ENCODE data around the gene RAB40B.
A peak's percentile ranks its signal among the peaks of the same experiment; 100 is the strongest.

Gene RAB40B

GRCh38 chr17:82645516-82645915 lies 53.0 kb downstream of the RAB40B start:
- DNase-seq: no peak

- no peak for DNase-seq
Measured at GRCh38 chr17:82644148-82644547, 54.4 kb downstream of the RAB40B start.

- no peak for DNase-seq
Measured at GRCh38 chr17:82642022-82642421, 56.5 kb downstream of the RAB40B start.

- DNase-seq: no peak
Measured at GRCh38 chr17:82640036-82640435, 58.5 kb downstream of the RAB40B start.

DNA sequence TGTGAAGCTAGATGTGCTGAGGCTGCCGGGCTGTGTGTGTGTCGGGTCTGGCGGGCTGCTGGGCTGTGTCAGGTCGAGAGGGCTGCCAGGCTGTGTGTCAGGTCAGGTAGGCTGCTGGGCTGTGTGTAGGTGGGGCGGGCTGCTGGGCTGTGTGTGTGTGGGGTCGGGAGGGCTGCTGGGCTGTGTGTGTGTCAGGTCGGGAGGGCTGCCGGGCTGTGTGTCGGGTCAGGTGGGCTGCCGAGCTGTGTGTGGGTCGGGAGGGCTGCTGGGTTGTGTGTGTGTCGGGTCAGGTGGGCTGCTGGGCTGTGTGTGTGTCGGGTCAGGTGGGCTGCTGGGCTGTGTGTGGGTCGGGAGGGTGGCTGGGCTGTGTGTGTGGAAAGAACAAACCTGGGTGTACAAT lies 58.9 kb downstream of the RAB40B start:
- DNase-seq: no peak

- no peak for DNase-seq
Measured at GRCh38 chr17:82638183-82638773, 60.2 kb downstream of the RAB40B start.

DNA sequence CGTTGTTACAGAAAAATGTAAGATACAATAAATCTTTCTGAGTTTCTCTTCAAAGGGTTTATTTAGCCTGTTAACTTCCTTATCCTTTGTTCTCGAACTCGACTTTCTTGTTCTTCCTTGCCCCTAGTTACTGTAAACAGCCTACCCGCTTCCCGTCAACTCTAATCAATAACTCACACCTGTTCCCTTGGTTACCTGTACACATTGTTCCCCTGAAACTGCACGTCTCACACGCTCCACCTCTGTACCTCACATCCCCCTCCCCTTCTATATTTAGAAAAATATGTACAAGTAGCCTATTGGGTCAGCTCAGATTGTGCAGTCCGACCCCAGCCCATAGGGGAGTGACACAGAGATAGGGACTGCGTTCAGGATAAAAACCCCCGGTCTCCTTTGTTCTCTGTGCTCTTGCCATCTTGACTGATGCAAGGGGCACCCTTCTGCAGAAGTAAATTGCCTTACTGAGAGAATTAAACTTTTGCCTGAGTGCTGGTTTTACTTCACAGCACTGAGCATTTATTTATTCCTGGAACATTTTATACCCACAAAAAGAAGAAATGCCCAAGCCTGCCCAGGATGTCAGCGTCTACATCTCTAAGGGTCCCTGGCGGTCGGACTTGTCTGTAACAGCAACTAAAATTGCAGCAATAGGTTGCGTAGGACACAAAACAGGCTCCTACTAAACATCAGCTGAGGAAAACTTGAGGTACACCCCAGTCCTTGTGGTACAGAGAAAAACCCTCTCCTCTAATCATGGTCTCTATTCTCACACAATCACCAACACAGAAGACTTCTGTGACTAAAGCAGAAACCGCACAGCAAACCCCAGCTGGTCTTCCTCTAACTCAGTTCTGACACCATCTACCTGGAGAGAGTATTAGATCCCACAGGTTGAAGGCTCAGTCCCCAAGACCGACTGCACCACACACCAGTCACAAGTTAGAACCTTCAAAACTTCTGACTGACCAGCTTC lies 61.6 kb downstream of the RAB40B start:
- DNase-seq: peak; percentile 95

DNA sequence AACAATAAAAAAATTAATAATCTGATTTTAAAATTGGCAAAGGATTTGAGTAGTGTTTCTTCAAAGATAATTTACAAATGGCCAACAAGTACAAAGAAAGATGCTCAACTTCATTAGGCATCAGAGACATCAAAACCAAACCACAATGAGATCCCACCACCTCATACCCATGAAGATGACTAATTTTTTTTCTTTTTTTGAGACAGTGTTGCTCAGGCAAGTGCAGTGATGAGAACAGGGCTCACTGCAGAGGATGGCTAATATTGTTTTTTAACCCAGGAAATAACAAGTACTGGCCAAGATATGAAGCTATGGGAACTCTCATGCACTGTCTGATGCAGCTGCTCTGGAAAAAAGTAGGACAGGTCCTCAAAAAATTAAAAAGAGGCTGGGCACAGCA lies 65.2 kb downstream of the RAB40B start:
- DNase-seq: no peak

DNA sequence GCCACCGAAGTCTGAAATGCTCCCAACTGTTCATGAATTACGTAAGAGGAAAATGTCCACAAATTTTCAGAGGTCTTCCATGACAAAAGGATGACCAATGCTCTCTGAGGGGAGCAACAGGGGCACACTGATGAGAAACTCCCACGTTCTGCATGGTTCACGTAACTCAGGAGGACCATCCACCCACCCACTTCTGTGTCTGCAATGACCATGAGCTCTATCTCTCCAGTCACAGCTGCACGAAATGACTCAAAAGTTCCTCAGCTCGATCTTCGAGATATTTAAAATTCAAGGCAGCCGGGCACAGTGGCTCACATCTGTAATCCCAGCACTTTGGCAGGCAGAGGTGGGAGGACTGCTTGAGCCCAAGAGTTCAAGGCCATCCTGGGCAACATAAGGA lies 66.0 kb downstream of the RAB40B start:
- DNase-seq: no peak

DNA sequence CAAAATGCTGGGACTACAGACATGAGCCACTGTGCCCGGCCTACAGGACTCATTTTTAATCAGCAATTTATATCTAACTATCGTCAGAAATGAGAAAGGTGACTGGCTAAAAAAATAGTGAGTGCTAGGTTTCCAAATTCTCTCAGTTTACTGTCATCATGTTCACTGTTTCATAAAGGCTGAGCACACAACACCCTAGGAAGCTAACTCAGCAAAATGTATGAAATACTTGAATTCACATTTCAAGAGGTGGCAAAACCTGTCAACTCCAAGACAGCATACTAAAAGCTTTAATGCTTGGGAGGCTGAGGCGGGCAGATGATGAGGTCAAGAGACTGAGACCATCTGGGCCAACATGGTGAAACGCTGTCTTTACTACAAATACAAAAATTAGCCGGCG lies 67.0 kb downstream of the RAB40B start:
- no peak for DNase-seq

DNA sequence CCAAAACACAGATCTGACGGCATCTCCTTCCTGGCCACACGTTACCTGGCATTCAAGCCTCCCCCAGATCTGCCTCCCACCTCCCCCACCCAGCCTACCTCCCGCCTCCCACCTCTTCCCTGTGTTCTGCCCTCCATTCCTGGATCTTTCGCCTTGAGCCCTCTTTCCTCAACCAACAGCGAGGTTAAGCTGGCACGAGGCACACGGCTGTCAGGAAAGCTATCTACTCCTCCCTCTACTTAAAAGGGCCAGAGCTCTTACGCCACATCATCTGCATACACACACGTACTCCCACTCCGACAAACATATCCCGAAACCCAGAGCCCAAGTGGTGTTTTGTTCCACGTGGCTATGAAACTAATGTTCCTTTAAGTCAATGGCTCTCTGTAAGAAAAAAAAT lies 68.3 kb downstream of the RAB40B start:
- DNase-seq: no peak

GRCh38 chr17:82629748-82630147 lies 68.8 kb downstream of the RAB40B start:
- no peak for DNase-seq

DNA sequence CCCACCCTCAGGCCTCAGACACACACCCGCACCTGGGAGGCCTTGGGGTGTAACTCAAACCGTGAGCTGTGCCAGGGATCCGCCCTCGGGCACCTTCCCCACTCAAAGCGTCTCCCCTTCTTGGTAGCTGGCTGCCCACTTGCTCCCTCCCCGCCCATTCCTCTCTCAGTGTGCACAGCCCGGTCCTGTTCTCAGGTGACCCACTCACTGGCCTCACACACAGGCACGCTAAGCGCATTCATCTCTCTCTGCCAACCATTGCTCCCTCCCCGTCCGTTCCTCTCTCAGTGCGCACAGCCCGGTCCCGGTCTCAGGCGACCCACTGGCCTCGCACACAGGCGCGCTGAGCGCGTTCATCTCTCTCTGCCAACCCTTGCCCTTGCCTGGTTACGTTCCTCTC lies 71.1 kb downstream of the RAB40B start:
- no peak for DNase-seq

GRCh38 chr17:82623707-82624106 lies 74.8 kb downstream of the RAB40B start:
- no peak for DNase-seq

DNA sequence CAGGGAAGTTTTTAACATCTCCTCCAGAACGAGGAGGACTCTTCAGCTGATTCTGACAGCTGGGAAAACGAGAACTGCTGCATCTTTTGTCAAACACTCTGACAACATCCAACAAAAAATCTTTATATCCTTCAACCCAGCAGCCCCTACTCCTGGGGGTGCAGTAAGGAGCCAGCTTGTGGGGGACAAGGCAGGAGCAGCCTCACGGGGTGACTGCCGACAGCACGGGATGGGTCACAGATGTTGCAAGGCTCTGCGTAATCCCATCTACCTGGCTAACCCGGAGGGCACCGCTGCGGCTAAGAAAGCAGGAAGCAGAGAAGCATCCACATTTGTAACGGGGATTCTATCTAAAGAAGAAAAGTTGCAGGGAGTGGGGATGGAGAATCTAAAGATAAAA lies 78.9 kb downstream of the RAB40B start:
- no peak for DNase-seq

- DNase-seq: no peak
Measured at GRCh38 chr17:82619211-82619610, 79.3 kb downstream of the RAB40B start.

GRCh38 chr17:82616021-82616711 lies 82.3 kb downstream of the RAB40B start:
- DNase-seq: no peak

- DNase-seq: peak; percentile 24
Measured at GRCh38 chr17:82615084-82616020, 83.1 kb downstream of the RAB40B start.

- DNase-seq: no peak
Measured at GRCh38 chr17:82614095-82614631, 84.3 kb downstream of the RAB40B start.

GRCh38 chr17:82613283-82614094 lies 85.0 kb downstream of the RAB40B start:
- DNase-seq: peak; percentile 37
